WI38 (cell line): Measurements from ENCODE around the gene EEIG1.
A peak's percentile ranks its signal among the peaks of the same experiment; 100 is the strongest.

Experiments used
- H3K4me3 ChIP-seq: 2 replicates; pipeline ENCODE4 v1.5.1; 2011; ENCODE audit warnings: low read depth, mild to moderate bottlenecking, control low read depth, low read length
- TF ChIP-seq, protein P1 (sequence below): IDR thresholded peaks from 2 replicates; pipeline ENCODE4 v1.5.1; 2012; ENCODE audit warnings: low read depth, mild to moderate bottlenecking, control low read depth, low read length

EEIG1 gene

GRCh38 chr9:127985011-127985410 is 4.2 kb upstream of the EEIG1 start:
- TF ChIP-seq, protein P1, sequence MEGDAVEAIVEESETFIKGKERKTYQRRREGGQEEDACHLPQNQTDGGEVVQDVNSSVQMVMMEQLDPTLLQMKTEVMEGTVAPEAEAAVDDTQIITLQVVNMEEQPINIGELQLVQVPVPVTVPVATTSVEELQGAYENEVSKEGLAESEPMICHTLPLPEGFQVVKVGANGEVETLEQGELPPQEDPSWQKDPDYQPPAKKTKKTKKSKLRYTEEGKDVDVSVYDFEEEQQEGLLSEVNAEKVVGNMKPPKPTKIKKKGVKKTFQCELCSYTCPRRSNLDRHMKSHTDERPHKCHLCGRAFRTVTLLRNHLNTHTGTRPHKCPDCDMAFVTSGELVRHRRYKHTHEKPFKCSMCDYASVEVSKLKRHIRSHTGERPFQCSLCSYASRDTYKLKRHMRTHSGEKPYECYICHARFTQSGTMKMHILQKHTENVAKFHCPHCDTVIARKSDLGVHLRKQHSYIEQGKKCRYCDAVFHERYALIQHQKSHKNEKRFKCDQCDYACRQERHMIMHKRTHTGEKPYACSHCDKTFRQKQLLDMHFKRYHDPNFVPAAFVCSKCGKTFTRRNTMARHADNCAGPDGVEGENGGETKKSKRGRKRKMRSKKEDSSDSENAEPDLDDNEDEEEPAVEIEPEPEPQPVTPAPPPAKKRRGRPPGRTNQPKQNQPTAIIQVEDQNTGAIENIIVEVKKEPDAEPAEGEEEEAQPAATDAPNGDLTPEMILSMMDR: no peak
- no peak overlapping the region for H3K4me3 ChIP-seq

GRCh38 chr9:127983847-127984289 is 3.1 kb upstream of the EEIG1 start:
- TF ChIP-seq, protein P1: no peak
- H3K4me3 ChIP-seq: no peak overlapping the region

- TF ChIP-seq, protein P1: no peak
- no peak overlapping the region for H3K4me3 ChIP-seq
Measured at GRCh38 chr9:127982912-127983311, 2.1 kb upstream of the EEIG1 start.

- TF ChIP-seq, protein P1: no peak
- peak overlapping the region; percentile 61 for H3K4me3 ChIP-seq
Measured at GRCh38 chr9:127981559-127982121, 851 bp upstream of the EEIG1 start.

GRCh38 chr9:127980060-127980705 is 606 bp downstream of the EEIG1 start:
- H3K4me3 ChIP-seq: peak overlapping the region; percentile 82
- TF ChIP-seq, protein P1: no peak

DNA sequence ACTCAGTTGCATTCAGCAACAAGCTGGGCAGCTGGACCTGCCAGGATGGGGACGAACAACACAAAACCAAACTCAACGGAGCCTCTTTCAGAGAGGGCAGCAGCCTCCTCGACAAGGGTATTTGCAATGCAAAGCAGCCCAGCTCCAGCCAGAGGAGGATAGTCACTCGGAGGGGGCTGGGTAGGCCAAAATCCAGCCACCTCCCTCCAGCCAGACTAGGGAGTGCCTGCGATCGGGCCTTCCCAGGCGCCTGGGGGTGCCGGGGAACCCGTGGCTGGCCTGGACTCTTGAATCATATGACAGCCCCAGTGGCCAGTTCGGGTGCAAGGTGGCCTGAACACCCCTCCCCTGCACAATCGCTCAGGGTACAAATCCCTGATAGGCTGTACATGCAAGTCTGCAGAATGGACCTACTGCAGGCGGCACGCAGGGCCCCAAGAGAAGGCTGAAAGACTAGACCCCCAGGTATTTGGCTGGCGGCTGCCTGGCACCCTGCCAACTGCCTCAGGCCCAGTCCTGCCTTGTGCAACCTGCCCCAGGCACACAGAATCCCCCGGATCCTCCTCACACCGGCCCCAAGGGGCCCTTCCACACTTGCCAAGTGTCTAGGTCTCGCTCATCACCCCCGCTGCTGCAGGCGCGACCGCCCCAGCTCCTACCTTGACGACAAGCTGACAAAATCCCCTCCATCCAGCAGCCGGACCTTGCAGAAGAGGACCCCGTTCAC is 1.3 kb downstream of the EEIG1 start:
- peak overlapping the region; percentile 82 for H3K4me3 ChIP-seq
- TF ChIP-seq, protein P1: no peak

GRCh38 chr9:127979015-127979332 is 1.8 kb downstream of the EEIG1 start:
- peak overlapping the region; percentile 82 for H3K4me3 ChIP-seq
- TF ChIP-seq, protein P1: no peak
